WTC11 (cell line): ENCODE measurements around the gene TDRD10.

Experiments used
- ATF3 ChIP-seq: sonication (generic); formaldehyde crosslinking; conservative IDR thresholded peaks from 2 replicates; pipeline ENCODE4 v1.8.1; 2022; ENCODE audit warnings: mild to moderate bottlenecking, missing genetic modification reagents
- CTCF ChIP-seq: fragments of 200-600 bp; IDR thresholded peaks from 2 replicates; pipeline ENCODE4 v1.8.0; 2022; ENCODE audit warnings: antibody characterized with exemption
- FOXJ3 ChIP-seq: sonication (generic); formaldehyde crosslinking; IDR thresholded peaks from 2 replicates; pipeline ENCODE4 v1.9.0; 2021; ENCODE audit warnings: missing genetic modification reagents, mild to moderate bottlenecking, borderline replicate concordance
- MLX ChIP-seq: sonication (generic); formaldehyde crosslinking; IDR thresholded peaks from 2 replicates; pipeline ENCODE4 v1.8.1; 2023; ENCODE audit warnings: mild to moderate bottlenecking, missing genetic modification reagents, moderate library complexity
- NR3C1 ChIP-seq: sonication (generic); formaldehyde crosslinking; conservative IDR thresholded peaks from 2 replicates; pipeline ENCODE4 v1.8.1; 2023; ENCODE audit warnings: low read depth, mild to moderate bottlenecking, missing genetic modification reagents
- PREB ChIP-seq: sonication (generic); formaldehyde crosslinking; IDR thresholded peaks from 2 replicates; pipeline ENCODE4 v1.8.1; 2022; ENCODE audit warnings: mild to moderate bottlenecking, missing genetic modification reagents, moderate library complexity, borderline replicate concordance
- ZNF121 ChIP-seq: sonication (generic); formaldehyde crosslinking; IDR thresholded peaks from 2 replicates; pipeline ENCODE4 v1.8.0; 2023; ENCODE audit warnings: missing genetic modification reagents

- TF ChIP-seq PREB (no peak), FOXJ3 (CRISPR knock-in tag) (no peak), ZNF121 (CRISPR knock-in tag) (no peak), ATF3 (CRISPR knock-in tag) (no peak), MLX (no peak), NR3C1 (CRISPR knock-in tag) (no peak), CTCF (no peak)
Observed at GRCh38 chr1:154519591-154519991, 17.6 kb downstream of the TDRD10 start.
